GM15510 (cell line): ENCODE data around the gene CCDC192.

Experiments used
- POLR2A ChIP-seq: IDR thresholded peaks from 3 replicates; pipeline ENCODE4 v1.6.1; 2011; ENCODE audit warnings: borderline replicate concordance; ENCODE audit not compliant: insufficient read length; ENCODE audit errors: extremely low read depth

The CCDC192 gene

DNA sequence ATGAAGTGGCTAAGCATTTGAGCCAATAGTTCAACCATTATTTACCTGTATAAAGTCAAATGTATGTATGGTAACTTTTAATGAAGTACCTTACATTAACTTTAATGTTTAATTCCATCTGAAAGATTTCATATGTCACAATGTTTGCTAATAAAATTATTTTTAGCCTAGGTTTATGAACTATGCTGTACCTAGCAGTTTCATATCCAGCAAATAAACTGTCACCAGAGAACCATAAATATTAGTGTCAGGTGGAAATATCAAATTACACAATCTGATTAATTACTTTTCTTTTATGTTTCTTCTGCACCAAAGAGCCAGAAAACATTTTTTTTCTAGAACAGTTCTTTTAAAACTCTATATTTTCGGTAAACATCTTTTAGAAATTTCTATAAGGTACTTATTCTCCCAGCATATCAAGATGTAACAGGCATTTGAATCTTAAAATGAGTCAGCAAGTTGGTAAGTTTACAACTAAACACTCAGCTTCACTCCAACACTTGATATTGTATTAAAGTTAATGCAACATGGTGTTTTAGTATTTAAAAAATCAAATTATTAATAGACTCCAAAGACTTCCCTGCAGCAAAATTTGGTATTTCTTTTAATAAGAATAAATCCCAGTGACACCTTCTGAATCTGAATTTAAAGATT lies 8.5 kb upstream of the CCDC192 start:
- no peak for TF ChIP-seq POLR2A

DNA sequence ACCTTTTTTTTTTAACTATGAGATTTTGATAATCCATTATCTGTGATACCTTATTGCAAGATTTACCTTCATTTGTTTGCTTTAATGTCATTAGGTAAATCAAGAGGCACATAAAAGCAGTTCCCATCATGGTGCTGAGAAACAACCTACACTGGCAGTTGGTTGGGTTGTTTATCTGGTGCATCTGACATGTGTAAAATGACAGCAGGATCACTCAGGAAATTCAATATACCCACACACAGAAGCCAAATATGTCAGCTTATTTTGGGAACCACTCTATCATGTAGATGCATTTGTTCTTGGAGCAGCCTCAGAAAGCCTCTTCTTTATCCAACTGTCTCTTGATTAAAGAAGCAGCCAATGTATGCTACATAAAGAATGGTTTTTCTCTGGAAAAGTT lies 7.8 kb upstream of the CCDC192 start:
- TF ChIP-seq POLR2A = no peak

DNA sequence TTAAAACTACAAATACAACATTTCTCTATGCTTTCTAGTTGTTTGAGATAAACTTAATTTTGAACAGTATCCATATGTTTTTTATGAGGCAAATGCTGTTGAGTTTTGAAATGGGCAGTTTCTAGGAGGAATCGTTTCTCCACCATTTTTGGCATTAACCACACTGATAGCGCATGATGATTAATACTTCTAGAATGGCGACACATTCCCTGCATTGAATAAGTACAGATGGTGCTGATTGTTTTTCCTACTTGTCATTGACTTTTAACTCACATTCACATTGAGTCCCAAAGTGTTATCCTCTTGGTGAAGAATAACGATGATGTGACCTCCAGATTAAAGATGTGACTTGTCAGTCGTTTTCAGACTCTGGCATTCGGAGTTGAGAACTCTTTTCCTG lies 6.5 kb upstream of the CCDC192 start:
- TF ChIP-seq POLR2A = no peak

DNA sequence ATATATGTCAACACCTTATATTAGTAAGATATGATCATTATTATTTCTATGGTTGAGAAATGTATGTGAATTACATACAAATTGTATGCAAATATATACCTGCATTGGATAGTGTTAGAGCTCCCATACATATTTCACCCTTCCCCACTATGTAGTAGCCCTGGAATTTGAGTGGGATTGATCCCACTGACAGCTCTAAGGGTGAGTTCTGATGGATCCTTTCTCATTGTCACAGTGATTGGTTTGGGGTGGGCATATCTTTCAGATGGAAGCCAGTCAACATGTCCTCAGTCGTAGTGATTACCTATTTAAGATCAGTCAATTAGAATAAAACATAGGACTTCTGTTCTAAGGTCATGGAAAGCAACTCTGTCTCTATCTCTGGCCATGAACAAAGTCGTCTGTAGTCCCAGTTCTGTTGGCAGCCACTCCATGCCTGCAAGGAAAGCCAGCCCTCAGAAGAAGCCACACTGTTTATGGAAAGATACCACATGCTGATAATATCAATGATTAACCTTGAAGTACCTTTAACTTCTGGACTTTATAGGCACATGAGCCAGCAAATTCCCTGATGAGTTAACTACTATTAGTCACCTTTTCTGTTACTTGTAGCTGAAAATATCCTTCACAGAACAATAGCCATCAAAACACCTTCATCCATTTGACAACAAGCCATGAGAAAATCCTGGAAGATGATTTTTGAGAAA lies 5.1 kb upstream of the CCDC192 start:
- no peak for TF ChIP-seq POLR2A

DNA sequence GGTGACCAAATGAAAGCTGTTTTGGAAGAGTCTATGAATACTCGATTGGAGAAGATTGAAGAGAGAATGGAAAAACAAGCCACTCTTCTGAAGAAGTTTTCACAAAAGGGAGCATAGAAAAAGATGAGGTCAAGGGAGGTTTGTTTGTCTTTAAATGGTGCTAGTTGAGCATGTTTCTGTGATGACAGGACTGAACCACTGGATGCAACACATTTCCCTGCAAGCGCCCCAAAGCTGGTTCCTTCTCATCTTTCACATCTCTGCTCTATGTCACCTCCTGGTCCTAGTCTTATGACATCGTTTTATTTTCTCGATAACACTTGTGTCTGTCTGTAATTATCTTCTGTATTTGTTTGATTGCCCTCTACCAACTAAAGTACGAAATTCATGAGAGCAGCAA lies 3.8 kb upstream of the CCDC192 start:
- TF ChIP-seq POLR2A = no peak

DNA sequence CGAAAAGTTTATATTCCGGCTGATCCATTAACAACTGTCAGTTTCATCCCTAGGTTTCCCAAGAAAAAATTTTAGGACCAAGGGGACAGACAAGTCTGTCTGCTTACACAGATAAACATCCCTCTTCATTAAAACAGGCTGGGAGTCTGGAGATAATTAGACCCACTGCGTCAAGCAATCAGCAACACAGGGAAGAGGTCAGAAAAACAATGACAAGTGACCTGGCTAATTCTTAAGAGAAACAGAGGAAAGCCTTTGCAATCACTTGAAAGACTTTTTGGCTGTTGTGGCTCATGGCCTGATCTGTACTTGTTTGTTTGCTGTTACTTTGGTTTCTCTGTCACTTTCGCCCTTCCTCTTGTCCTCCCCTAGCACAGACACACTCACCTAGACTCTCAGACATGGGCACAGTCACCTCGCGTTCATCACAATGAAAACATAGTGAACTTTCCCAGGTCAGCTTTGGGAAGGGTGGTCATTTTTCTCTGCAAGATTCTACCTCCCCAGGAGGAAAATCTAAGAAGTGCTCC lies 2.9 kb upstream of the CCDC192 start:
- TF ChIP-seq POLR2A = no peak

DNA sequence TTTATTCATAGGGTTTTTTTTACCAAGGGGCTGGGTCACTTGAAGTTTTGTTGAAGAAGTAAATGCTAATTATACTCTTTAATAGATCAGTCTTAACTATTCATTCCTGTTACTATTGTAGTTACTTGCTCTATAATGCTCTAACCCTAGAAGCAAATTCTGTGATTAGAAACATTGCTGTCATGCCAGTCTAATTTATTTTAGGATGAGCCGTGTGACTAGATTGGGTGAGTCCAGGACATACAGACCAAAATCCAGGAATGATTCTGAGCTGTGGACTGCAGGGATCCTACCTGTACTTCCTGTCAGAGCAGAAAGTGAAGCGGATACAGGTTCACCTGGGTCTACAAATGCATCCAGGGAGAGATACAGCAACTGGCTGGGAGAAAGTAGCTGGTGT lies 757 bp upstream of the CCDC192 start:
- no peak for TF ChIP-seq POLR2A

DNA sequence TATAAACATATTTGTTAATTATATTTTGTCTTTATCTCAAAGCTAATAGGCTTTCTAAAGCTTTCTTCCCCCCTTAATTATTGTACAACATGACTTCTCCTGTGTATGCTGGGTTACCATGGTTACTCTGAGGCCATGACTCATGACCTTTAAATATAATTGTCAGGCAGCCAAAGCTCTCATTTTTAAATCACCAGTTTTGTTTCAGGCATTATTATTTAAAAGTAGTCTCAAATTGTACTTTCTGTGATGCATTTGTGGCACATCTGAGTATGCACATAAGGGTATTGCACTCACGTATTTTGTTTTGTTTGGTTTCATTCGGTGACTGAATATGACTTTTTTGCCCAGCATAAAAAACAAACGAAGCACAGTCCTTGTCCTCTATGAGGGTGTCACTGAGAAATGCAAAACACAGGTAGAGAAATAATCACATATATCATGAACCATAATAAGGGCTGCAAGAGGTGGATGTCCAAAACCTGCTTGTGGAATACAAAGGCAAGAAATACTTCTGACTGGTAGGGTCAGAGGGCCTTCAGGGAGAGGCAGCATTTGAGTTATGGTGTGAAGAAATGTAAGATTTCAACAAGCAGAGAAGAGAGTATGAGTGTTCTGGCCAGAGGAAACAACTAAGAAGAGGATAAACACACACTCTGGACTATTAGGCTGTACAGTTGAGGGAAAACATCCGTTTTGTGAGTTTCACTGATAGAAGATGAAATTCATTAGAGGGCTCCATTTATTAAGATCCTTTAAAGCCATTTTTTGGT lies 2.1 kb downstream of the CCDC192 start:
- no peak for TF ChIP-seq POLR2A

DNA sequence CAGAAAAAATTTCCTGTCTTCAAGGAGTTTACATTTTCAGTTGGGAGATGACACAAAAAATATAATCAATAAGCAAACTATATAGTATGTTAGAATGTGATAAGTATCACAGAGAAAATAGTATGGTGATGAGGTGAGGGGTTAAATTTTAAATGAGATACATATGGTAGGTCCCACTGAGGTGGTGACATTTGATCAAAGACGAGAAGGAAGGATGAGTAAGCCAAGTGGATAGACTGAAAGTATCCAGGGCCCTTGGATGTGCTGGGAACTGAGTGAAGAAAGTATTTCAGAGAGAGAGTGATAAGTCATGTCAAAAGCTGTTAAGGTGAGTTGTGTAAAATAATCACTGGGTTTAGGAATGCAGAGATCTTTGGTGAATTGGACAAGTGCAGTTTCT lies 3.5 kb downstream of the CCDC192 start:
- no peak for TF ChIP-seq POLR2A

DNA sequence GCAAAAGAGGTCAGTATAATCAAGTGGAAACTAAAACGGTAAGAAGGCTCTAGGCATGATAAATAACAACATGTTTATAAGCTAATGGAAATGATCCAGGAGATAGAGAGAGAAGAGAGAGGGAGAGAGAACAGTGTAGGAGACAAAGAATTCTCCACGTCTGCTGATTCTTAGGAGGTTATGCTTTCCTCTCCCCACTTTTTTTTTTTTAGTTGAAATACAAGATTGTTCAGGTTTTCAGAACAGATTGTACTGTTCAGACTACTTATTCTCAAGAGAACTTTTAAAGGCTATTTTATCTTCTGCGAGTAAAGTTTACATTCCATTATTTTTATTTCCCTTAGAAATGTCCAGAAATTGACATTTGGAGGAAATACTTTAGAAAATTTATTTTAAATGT lies 4.0 kb downstream of the CCDC192 start:
- no peak for TF ChIP-seq POLR2A

DNA sequence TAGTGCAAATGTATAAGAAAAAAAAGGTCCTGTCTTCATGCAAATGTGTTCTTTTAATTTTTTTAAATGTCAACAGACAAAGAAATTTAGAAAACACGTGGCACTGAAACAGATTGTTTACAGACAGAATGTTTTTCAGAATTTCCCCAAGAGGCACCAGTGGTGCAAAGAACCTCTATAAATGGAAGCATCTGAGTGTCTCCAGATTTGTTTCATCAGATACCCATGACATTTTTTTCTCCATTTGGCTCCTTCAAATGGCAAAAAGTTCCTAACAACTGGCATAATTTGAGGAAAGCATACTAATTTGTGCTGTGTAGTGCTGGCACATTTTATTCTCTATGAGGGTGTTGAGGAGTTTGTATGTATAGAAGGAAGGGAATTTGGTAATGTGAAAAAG lies 15.0 kb downstream of the CCDC192 start:
- no peak for TF ChIP-seq POLR2A

DNA sequence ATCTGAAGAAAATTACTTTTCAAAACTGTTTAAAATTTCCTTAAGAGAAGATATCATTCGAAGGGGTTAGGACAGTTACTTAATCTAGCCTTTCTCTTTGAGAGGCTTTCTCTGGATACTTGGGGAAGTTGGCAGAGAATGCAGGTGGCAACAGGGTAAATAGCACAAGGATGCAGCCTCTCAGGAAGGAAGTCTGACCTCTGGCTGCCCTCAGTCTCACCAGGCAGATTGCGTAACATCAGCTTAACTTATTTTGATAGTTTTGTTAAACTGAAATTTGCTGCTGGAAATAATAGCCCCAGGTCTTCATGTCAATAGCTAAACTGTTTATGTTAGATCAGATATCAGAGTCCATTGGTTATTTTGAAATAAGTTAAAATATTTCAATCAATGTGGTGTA lies 20.4 kb downstream of the CCDC192 start:
- no peak for TF ChIP-seq POLR2A

DNA sequence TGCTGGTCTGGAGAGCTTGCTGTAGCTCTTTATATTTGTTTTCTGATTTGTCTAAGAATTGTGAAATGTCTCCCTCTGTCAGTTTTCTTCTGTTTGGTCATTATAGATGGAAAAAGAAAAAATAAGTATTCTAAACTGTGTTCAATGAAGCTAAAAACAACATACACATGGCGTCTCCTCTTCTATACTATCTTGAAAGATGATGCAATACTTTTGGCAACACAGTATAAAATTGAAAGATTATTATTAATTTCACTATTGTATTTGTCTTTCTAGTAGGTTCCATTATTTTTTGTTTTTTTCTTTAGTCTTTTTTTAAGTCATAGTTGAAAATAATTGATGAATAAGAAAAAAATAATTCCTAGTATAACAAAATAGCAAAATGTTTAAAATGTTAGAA lies 22.5 kb downstream of the CCDC192 start:
- no peak for TF ChIP-seq POLR2A

DNA sequence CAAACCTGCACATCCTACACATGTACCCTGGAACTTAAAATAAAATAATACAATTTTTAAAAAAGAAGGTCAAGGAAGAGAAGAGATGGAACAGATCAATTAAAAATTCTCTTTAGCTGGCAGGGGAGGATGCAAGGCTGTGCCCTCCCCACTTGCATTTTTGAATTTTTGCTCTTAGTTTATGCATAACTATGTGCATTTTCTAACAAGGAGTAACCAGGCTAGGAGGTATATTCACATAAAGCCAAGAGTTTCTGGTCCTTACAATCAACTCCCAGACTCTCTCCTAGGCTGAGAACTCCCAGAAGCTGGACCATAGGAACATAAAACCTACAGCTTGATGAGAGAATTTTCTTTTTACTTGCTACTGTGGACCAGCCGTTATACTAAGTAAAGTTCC lies 29.8 kb downstream of the CCDC192 start:
- no peak for TF ChIP-seq POLR2A

DNA sequence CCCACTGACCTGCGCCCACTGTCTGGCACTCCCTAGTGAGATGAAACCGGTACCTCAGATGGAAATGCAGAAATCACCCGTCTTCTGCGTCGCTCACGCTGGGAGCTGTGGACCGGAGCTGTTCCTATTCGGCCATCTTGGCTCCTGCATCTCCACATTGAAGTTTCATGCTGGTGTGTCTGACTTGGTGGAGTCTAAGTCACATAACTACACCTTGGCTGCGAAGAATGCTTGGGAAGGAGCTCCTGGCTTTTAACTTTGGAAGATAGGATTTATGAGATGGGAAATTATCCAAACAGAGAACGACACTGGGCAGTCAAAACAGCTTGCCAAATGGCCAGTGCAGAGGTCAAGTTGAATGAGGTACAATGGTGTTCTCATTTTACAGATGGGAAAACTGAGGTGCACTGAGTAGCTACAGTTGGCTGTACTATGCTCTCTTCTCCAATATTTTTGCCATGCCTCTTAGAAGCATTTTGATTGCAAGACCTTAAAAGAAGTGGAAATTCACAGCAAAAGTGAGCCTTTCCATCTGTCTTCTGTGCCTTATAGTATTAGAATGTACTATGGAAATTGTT lies 36.7 kb downstream of the CCDC192 start:
- TF ChIP-seq POLR2A = no peak
